ENCODE measurements around the gene MCM8.

MCM8 gene

DNA sequence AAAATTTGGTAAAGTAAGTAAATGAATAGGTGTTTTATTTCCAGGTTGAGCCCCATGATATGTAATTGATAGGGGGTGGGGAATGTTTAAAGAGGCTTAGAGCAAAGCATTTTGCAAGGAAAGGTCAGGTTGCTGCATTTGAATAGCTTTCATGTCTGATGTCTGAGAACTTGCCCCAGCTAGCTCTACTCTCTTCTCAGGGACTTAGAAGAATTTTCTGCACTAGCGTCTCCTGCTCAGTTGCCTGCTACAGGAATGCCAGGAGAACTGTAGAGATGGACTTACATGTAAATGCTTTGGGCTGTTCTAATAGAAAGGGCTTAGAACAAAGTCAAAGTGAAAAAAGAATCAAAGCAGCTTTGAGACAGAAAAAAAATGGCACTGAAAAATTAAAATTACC is 35.6 kb upstream of the MCM8 start:
- in situ Hi-C loops (cut with HindIII; ENCODE audit: low pct_ligation_motif_present, low sequenced_read_pairs) = no loop called here
- Histone ChIP-seq H3K27me3 (replicated peaks) (no peaks in the 10 kb centered on the region), H3K36me3 (replicated peaks) (no peaks in the 10 kb centered on the region), H3K27ac (no peak overlapping the region), H3K4me3 (ENCODE audit: low read depth, low read length) (no peak overlapping the region)
- no peak for DNase-seq
- TF ChIP-seq, protein P1, sequence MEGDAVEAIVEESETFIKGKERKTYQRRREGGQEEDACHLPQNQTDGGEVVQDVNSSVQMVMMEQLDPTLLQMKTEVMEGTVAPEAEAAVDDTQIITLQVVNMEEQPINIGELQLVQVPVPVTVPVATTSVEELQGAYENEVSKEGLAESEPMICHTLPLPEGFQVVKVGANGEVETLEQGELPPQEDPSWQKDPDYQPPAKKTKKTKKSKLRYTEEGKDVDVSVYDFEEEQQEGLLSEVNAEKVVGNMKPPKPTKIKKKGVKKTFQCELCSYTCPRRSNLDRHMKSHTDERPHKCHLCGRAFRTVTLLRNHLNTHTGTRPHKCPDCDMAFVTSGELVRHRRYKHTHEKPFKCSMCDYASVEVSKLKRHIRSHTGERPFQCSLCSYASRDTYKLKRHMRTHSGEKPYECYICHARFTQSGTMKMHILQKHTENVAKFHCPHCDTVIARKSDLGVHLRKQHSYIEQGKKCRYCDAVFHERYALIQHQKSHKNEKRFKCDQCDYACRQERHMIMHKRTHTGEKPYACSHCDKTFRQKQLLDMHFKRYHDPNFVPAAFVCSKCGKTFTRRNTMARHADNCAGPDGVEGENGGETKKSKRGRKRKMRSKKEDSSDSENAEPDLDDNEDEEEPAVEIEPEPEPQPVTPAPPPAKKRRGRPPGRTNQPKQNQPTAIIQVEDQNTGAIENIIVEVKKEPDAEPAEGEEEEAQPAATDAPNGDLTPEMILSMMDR (IDR thresholded peaks at IDR 0.05; ENCODE audit: low read depth, low read length, missing control alignments) = no peak

DNA sequence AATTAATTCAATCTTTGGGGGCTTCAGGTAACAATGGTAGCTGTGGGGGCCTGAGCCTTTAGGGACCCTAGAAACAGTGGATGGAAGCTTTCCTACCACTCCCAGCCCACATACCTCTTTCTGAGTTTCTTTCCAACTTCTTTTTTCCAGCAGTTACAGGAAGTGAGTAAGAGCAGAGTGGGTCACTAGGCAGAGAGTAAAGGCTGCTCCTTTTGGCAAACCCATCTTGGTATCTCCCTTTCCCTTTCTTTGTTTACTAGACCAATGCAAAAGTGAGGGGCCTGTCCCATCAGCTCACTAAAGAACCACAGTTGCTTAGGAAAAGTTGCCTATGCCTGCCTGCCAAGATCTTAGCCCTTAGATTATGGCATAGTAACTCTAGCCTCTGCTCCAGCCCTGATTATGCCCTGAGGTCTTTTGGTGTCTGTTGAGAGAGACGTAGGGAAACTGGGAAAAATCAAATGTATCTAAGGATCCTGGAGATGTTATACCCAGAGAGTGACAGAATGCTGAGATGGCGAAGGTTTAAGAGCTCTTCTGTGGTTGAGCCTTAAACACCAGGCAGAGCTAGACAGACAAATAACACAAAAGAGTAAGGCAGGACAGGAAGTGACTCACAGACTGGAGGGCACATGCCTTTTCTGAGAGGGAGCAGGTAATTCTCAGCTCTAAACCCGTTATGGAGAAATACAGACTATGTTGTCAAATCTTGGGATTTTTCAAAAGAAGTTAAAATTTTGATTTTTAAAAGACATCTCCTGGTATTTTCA is 31.4 kb upstream of the MCM8 start:
- H3K36me3 ChIP-seq (replicated peaks) = no peaks in the 10 kb centered on the region
- no peaks in the 10 kb centered on the region for H3K27me3 ChIP-seq (replicated peaks)
- in situ Hi-C loops (cut with HindIII; ENCODE audit: low pct_ligation_motif_present, low sequenced_read_pairs) = no loop called here
- no peak overlapping the region for H3K4me3 ChIP-seq (ENCODE audit: low read depth, low read length)
- H3K27ac ChIP-seq = peak overlapping the region; percentile 55
- TF ChIP-seq, protein P1 (IDR thresholded peaks at IDR 0.05; ENCODE audit: low read depth, low read length, missing control alignments) = no peak
- peak; percentile 42 for DNase-seq

GRCh38 chr20:5919626-5920544 is 30.6 kb upstream of the MCM8 start:
- no peak overlapping the region for H3K27ac ChIP-seq
- no peaks in the 10 kb centered on the region for H3K27me3 ChIP-seq (replicated peaks)
- peak; percentile 7 for DNase-seq
- no peaks in the 10 kb centered on the region for H3K36me3 ChIP-seq (replicated peaks)
- H3K4me3 ChIP-seq (ENCODE audit: low read depth, low read length) = no peak overlapping the region
- in situ Hi-C loops (cut with HindIII; ENCODE audit: low pct_ligation_motif_present, low sequenced_read_pairs) = no loop called here
- TF ChIP-seq, protein P1 (IDR thresholded peaks at IDR 0.05; ENCODE audit: low read depth, low read length, missing control alignments) = no peak

DNA sequence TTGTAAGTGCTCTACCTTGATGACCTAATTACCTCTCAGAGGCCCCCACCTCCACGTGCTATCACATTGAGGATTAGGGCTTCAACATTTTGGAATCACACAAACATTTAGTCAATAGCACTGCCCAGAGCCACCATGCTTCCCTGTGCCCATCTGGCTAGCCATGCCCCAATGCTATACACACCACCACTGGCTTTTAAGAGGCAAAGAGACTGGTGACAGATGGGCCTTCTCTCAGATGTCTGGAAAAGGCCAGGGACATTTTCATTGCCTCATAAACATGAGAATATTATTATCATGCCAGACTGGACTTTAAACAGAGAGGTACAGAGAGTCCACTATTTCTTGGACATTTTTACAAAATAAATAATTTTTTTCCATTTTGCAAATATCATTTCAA is 29.9 kb upstream of the MCM8 start:
- H3K27me3 ChIP-seq (replicated peaks) = no peaks in the 10 kb centered on the region
- no peaks in the 10 kb centered on the region for H3K36me3 ChIP-seq (replicated peaks)
- TF ChIP-seq, protein P1 (IDR thresholded peaks at IDR 0.05; ENCODE audit: low read depth, low read length, missing control alignments) = no peak
- H3K4me3 ChIP-seq (ENCODE audit: low read depth, low read length) = no peak overlapping the region
- in situ Hi-C loops (cut with HindIII; ENCODE audit: low pct_ligation_motif_present, low sequenced_read_pairs) = no loop called here
- no peak for DNase-seq
- no peak overlapping the region for H3K27ac ChIP-seq

GRCh38 chr20:5923493-5923892 is 27.0 kb upstream of the MCM8 start:
- TF ChIP-seq, protein P1 (IDR thresholded peaks at IDR 0.05; ENCODE audit: low read depth, low read length, missing control alignments) = no peak
- Histone ChIP-seq H3K27ac (no peak overlapping the region), H3K4me3 (ENCODE audit: low read depth, low read length) (no peak overlapping the region), H3K36me3 (replicated peaks) (no peaks in the 10 kb centered on the region), H3K27me3 (replicated peaks) (no peaks in the 10 kb centered on the region)
- no peak for DNase-seq
- in situ Hi-C loops (cut with HindIII; ENCODE audit: low pct_ligation_motif_present, low sequenced_read_pairs) = no loop called here

Measured in brain microvascular endothelial cell (primary cell).